Ureter (tissue), 1 donor: ENCODE measurements around the gene MTHFS. TPM values are rescaled to one million over a fixed set of nuclear protein-coding genes. Genes with fewer than 3 reads are reported as not detected.
"Not testable (repeated sequence)": the region's sequence is repeated elsewhere in the genome, so short reads cannot be mapped to it uniquely, and the experiment has no call there.

Experiments used
- DNase-seq: peaks from one replicate; pipeline ENCODE4 v3.0.0-alpha.2; 2020; ENCODE audit warnings: low spot score
- total RNA-seq: library from RNA; stranded (reverse); gene quantifications from one replicate; pipeline ENCODE4 v1.2.4, GENCODE V29; 2023
- donor health status: DM: yes; HTN: yes; CAD: no.

The MTHFS gene
- total RNA-seq, 1 donor from 2014 or later = 24.9 TPM

DNA sequence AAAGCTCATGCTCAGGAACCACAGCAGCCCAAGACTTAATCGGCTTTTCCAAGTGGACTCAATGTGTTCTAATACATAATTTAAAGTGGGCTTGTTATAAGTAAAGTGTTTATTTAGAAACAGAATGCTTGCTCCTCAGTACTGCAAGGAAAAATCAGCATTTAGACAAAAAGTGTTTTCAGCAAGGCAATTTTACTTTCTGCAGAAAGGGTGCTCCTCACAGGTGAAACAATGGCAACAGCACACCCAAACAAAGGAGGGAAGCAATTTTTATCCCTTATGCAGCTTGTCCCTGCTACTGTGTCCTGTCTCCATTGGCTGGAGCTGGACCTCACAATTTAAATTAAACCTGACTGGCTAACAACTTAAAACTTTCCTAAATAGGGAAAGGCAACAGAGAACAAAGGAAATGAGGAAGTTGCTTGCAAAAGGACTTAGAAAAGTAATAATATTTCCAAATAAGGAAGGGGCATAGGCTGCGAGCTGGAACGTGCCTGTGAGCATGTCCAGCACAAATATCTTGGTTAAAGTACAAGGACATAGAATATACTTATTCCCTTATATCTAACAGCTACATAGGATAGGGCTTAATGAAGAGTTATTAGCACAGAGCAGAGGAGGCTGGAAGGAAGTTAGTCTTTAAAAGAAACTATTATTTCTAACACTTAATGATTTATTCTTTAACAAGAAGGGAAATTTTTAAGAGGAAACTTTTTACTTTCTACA is 19.1 kb upstream of the MTHFS start:
- not testable (repeated sequence) for DNase-seq

- no peak for DNase-seq
These were observed 17.9 kb upstream of the MTHFS start for GRCh38 chr15:79914728-79915127.

DNA sequence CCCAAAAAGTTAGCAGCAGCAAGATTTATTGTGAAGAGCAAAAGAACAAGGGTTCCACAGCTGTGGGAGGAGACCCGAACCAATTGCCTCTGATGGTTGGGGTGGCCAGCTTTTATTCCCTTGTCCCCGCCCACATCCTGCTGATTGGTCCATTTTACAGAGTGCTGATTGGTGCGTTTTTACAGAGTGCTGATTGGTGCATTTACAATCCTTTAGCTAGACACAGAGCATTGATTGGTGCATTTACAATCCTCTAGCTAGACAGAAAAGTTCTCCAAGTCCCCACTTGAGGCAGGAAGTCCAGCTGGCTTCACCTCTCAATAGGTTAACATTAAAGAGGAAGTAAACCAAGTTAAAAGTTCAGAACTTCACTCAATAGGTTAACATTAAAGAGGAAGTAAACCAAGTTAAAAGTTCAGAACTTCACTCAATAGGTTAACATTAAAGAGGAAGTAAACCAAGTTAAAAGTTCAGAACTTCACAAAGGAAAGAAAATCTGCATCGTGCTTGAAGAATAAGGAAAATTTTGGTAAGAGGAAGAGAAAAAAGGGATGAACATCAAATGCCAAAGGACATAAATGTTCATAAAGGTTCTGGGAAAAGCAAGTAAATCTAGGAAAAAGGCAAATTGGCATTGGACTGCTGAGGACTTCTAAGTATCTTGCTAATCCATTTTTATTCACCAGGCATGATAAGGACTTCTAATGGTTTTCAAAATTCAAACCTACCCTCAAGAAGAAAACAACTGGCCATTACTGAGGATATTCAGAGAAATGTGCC is 12.9 kb upstream of the MTHFS start:
- not testable (repeated sequence) for DNase-seq

DNA sequence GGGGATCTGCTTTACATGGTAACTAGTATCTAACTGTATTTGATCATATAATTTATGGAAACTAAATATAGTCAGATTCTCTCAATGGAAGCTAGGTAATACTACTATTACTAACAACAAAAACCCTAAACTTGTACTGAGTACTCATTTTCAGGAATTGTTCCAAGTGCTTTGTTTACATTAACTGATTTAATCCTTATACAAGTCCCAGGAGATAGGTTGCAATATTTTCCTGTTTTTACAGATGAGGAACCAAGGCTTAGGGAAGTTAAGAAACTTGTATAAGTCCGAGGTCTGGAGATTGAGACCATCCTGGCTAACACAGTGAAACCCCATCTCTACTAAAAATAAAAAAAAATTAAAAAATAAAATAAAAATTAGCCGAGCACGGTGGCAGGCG is 7.5 kb upstream of the MTHFS start:
- no peak for DNase-seq

DNA sequence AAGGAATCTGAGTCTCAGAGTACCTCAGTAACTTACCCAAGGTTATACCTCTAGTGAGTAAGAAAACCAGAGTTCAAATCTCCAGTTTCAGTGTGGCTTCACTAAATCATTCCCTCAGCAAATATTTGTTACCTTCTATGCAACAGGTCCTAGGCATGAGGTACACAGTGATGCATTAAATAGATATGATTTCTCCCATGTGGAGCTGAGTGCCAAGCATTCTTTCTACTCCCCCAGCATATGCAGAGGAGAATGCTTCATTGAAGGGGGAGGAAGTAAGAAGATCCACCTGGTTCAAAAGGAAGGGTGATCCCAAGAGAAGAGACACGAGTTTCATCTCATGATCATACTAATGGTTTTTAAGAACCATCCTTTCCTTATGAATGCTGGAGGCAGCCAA is 6.8 kb upstream of the MTHFS start:
- no peak for DNase-seq

DNA sequence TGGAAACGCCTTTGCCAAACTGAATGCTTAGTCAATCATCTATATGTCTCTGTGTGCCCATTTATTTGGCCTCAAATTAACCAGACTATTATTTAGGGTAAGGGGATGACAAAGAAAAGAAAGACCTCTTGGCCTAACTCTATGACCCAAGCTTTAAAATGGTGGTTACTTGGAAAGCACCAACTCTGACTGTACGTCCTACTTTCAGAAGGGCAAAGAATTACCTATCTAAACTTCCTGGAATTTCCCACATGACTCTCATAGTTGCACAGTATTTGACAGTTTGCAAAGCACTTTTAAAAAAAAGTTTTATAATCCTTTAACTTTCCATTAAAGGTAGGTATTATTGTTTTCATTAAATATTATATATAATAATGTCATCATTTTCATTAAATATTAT is 6.3 kb upstream of the MTHFS start:
- DNase-seq = no peak

DNA sequence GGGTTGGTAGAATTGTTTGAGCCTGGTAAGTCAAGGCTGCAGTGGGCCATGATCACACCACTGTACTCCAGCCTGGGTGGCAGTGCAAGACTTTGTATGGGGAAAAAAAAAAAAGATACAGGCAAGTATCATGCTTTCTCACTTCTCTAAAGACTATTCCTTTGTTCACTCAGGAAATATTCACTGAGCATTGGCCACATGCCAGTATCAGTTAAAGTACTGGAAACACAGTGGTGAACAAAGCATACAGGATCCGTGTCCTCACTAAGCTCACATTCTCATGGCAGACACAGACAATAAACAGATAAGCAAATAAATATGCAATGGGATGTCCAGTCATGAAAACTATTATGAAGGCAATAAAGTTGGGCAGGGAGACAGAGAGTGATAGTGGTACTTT is 5.1 kb upstream of the MTHFS start:
- DNase-seq = no peak

DNA sequence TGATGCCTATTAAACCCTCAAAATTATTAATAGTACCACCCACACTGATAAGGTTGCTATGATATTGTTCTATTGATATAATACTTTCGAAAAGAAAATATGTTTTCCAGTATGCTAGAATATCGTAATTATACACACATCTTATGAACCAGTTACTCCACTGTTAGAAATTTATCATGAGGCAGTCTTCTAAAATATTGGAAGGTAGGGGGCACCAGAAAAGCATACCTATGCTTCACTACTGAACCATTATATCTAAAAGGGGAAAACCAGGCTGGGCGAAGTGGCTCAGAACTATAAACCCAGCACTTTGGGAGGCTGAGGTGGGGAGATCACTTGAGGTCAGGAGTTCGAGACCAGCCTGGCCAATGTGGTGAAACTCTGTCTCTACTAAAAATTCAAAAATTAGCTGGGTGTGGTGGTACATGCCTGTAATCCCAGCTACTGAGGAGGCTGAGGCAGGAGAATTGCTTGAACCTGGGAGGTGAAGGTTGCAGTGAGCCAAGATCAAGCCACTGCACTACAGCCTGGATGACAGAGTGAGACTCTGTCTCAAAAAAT is 4.1 kb upstream of the MTHFS start:
- not testable (repeated sequence) for DNase-seq

DNA sequence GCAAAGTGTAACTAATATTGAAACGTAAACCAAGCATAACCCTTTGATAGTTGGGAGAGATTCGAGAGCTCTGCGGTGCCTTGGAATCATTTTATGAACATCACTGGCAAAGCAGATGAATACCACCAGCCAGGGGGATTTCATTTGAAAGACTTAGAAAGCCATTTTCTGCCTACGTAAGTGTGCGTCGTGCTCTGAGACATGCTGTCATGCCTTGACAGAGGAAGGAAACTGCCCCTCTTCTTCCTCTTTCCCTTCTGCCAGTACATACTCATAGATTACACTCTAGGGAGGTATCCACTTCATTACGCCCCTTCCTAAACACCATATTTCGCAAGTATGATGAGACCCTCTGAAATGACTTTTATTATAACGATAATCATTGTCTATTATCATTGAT is 3.3 kb upstream of the MTHFS start:
- DNase-seq = no peak

GRCh38 chr15:79898786-79899185 is 2.0 kb upstream of the MTHFS start:
- not testable (repeated sequence) for DNase-seq

DNA sequence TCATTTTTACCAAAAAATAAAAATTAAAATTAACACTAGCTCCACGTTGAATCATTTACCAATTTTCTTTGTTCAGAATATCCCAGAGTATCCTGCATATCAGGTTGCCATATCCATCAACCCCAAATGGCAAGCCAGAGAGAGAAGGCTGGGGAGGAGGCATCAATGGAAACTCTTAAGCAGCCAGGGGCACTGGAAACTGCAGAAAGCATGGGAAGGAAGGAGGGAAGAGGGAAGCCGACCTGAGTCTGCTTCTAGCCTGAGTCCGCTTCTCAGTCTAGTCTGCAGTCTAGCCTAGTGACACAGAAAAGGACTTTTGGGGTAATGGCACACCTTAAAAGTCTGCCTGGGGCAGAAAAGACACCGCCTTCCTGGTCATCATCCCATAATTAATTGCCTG is 1.6 kb upstream of the MTHFS start:
- DNase-seq = no peak

DNA sequence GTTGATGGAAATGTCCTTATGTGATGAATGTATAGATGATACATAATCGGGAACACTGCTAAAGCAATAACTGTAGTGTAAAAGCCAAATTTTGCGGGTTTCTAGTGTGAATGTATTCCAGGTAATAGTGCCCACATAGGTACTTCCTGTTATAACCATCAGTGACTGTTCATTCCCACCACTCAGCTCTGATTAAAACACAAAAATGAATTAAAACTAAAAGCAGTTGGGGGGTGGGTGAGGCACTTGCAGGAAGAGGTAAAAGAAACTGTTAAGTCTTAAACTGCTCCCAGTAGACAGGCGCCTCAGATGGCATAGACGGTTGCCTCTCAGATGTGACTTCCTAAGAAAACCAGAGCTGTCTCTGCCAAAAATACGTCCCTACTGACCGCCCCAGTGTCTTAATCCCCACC is 893 bp upstream of the MTHFS start:
- DNase-seq = no peak

DNA sequence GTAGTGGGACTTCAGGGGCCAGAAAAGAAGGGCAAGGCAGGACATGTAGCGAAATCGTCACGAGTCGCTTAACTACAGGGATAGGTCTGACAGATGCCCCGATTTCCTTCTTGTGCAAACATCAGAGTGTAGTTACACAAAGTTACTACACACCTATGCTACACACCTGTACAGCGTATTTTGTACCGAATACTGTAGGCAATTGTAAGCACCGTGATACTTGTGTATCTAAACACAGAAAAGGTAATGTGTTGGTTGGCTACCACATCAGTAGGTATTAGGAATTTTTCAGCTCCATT is 515 bp upstream of the MTHFS start:
- DNase-seq = no peak

- DNase-seq = no peak
These were observed 632 bp downstream of the MTHFS start for GRCh38 chr15:79896131-79896633.

GRCh38 chr15:79887054-79887930 is 9.5 kb downstream of the MTHFS start:
- no peak for DNase-seq

- DNase-seq = no peak
These were observed 10.7 kb downstream of the MTHFS start for GRCh38 chr15:79886124-79886523.

- no peak for DNase-seq
These were observed 12.6 kb downstream of the MTHFS start for GRCh38 chr15:79884204-79884596.

DNA sequence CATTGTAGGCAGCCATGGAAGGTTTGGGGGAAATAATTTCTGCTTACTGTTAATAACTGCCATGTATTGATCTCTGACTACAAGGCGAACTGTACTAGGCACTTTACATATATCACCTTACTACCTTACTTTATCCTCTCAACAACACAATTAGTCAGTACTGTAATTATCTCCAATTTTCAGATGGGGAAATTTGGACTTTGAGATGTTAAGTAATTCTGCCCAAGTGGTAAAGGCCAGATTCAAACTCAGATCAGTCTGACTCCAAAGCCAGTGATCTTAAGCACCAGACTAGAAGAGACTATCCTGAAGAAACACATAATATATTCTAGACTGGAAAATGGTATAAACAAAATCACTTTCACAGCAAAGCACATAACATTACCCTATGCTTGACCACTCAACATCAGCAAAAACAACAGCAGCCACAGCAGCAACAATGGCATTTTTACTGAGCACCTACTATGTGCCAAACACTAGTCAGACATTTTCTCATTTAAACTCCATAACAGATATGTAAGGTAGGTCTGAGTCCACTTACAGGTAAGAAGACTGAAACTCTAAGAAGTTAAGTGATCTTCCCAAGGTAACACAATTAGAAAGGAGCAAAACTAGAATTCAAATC is 13.1 kb downstream of the MTHFS start:
- no peak for DNase-seq

DNA sequence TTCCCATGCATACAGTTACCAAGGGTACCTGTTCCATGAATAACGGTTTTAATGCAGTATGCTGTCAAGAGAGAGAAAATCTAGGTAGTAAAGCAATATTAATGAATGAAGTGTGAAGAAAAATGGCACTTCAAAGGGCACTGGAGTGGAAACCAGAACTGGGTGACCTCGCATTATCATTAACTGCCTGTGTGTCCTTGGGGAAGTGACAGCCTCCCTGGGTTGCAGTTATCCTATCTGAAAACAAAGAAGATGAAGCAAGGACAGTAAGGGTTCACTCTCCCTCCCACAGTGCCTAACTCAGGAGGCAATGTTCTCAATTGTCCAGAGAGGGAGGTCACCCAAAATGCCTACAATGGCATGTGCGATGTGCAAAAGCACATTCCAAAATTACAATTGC is 15.1 kb downstream of the MTHFS start:
- no peak for DNase-seq

DNA sequence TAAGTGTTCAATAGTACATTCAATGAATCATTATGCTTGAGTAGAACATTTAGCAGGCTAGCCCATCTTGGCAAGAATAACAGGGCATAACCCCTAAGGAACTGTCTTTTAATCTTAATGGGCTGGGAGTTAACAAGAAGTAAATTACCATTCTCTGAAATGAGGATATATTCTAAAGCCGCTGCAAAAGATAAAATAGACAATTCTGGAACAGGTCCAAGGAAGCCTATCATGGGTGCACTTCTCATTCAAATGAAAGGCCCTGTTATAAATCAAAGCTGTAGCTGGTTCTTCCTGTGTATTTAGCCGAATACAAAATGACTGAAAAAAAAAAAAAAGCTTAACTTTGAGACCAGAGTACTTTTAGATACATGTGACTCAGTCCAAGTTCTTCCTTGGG is 15.6 kb downstream of the MTHFS start:
- DNase-seq = no peak

DNA sequence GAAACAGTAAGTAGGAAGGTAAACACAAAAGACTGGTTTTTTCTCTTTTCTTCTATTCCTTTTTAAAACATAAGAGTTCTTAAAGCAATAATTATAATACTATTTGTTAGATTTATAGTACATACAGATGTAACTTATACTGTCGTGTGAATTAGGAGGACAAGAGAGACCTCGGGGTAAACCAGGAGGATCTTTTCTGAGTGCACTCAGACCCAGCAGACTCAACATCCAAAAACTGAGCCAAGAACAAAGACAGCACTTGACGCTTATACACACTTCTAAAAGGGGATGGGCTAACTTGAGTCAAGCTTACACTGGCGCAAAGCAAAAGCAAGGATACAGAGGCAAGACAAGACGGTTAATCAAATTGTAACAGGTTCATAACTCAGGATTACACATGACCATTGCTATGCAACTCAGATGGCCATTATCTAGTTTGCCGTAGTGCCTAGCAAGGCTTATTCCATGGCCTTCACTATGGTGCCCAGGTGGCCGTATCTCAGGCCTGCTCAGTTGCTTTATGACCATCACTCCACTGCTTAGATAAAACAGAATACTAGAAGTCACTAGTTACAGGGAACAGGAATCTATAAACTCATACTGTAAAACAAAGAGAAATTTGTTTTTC is 18.6 kb downstream of the MTHFS start:
- DNase-seq = no peak
